Stimulated activated memory B cell treated with anti-CD40 and anti-IgM and Interleukin-4, amounts not matched to agents 10 μg/mL and 1 μg/mL and 100 μg/mL, for 72 hours (primary cell): ENCODE results near the gene OASL.
A peak's percentile ranks its signal among the peaks of the same experiment; 100 is the strongest.
"Not testable (repeated sequence)": the region's sequence is repeated elsewhere in the genome, so short reads cannot be mapped to it uniquely, and the experiment has no call there.

Experiments used
- ATAC-seq: fragments of 150-1000 bp; cut with Tn5 transposase; 2 replicates; pipeline ENCODE4 v1.10.0; 2021
- H3K27ac Mint-ChIP-seq: one replicate; pipeline ENCODE4 v1.8.0; 2022; ENCODE audit warnings: mild to moderate bottlenecking, mixed read lengths
- H3K27me3 Mint-ChIP-seq: one replicate; pipeline ENCODE4 v1.8.0; 2022; ENCODE audit warnings: mixed read lengths
- H3K36me3 Mint-ChIP-seq: one replicate; pipeline ENCODE4 v1.8.0; 2022; ENCODE audit warnings: mixed read lengths
- H3K4me1 Mint-ChIP-seq: one replicate; pipeline ENCODE4 v1.8.0; 2022; ENCODE audit warnings: mixed read lengths
- H3K4me3 Mint-ChIP-seq: one replicate; pipeline ENCODE4 v1.8.0; 2022; ENCODE audit warnings: mild to moderate bottlenecking, moderate library complexity, mixed read lengths
- H3K9me3 Mint-ChIP-seq: one replicate; pipeline ENCODE4 v1.8.0; 2022; ENCODE audit warnings: mixed read lengths

Gene OASL, protein sequence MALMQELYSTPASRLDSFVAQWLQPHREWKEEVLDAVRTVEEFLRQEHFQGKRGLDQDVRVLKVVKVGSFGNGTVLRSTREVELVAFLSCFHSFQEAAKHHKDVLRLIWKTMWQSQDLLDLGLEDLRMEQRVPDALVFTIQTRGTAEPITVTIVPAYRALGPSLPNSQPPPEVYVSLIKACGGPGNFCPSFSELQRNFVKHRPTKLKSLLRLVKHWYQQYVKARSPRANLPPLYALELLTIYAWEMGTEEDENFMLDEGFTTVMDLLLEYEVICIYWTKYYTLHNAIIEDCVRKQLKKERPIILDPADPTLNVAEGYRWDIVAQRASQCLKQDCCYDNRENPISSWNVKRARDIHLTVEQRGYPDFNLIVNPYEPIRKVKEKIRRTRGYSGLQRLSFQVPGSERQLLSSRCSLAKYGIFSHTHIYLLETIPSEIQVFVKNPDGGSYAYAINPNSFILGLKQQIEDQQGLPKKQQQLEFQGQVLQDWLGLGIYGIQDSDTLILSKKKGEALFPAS

GRCh38 chr12:121038861-121039668 is at the start of gene OASL:
OASL (minus strand) TSS chr12:121039246; CDS start chr12:121038971, 275 bp downstream.
- peak within 1 kb of the TSS; percentile 87 for H3K4me3 Mint-ChIP-seq
- no peaks in the 10 kb centered on the region for H3K9me3 Mint-ChIP-seq
- peak; percentile 94 for ATAC-seq
- no peaks in the 10 kb centered on the region for H3K36me3 Mint-ChIP-seq
- peaks cover 64% of the 10 kb centered on the region for H3K27me3 Mint-ChIP-seq
- H3K4me1 Mint-ChIP-seq: peaks cover 21% of the 10 kb centered on the region
- peak within 1 kb of the TSS; percentile 80 for H3K27ac Mint-ChIP-seq

DNA sequence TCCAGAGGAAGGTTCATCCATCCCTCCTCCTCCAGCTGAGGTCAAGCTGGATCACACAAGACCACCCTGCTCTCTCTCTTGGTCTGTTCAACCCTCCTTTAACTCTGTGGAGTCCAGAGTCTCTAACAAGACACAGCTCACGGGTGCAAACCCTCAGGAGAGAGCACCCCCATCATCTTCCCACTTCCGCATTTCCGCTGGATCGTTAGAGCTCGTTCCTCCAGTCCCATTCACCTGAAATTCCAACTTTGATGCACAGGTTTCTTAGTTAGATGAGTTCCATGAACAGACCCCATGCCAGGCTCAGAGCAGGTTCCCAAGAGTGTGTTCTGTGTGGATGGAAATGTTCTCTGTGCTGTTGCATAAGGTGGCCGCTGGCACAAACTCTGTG is 49.1 kb upstream of the OASL start:
- Mint-ChIP-seq H3K36me3 (no peaks in the 10 kb centered on the region), H3K27me3 (no peaks in the 10 kb centered on the region), H3K4me1 (peaks cover 10% of the 10 kb centered on the region), H3K4me3 (no peak overlapping the region), H3K9me3 (no peaks in the 10 kb centered on the region), H3K27ac (no peak overlapping the region)
- no peak for ATAC-seq

GRCh38 chr12:121087467-121088194 is 48.6 kb upstream of the OASL start:
- Mint-ChIP-seq H3K4me1 (peaks cover 10% of the 10 kb centered on the region), H3K36me3 (no peaks in the 10 kb centered on the region), H3K27ac (no peak overlapping the region), H3K27me3 (no peaks in the 10 kb centered on the region), H3K9me3 (no peaks in the 10 kb centered on the region), H3K4me3 (no peak overlapping the region)
- no peak for ATAC-seq

- H3K36me3 Mint-ChIP-seq: no peaks in the 10 kb centered on the region
- H3K4me3 Mint-ChIP-seq: no peak overlapping the region
- ATAC-seq: no peak
- peaks cover 10% of the 10 kb centered on the region for H3K4me1 Mint-ChIP-seq
- H3K9me3 Mint-ChIP-seq: no peaks in the 10 kb centered on the region
- H3K27me3 Mint-ChIP-seq: no peaks in the 10 kb centered on the region
- H3K27ac Mint-ChIP-seq: no peak overlapping the region
Observed at GRCh38 chr12:121086781-121087295, 47.8 kb upstream of the OASL start.

GRCh38 chr12:121085506-121086353 is 46.7 kb upstream of the OASL start:
- Mint-ChIP-seq H3K36me3 (no peaks in the 10 kb centered on the region), H3K4me1 (peaks cover 10% of the 10 kb centered on the region), H3K4me3 (no peak overlapping the region), H3K9me3 (no peaks in the 10 kb centered on the region), H3K27me3 (no peaks in the 10 kb centered on the region), H3K27ac (no peak overlapping the region)
- no peak for ATAC-seq

DNA sequence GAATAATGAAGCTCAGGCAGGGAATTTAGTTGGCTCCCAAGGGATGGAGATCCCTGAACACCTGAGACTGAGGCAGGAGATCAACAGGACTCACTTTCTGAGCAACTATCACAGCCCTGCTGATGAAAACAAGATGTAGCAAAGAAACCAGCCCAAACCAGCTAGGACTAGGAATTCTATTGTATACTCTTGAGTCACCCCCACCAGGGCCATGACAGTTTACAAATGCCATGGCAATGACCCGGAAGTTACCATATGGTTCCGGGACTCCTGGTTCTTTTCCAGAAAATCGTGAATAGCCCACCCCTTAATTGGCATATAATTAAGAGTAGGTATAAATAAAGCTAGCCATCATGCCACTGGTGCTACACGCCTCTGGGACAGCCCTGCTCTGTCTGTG is 46.0 kb upstream of the OASL start:
- Mint-ChIP-seq H3K27me3 (no peaks in the 10 kb centered on the region), H3K4me1 (peaks cover 10% of the 10 kb centered on the region), H3K27ac (no peak overlapping the region), H3K36me3 (no peaks in the 10 kb centered on the region), H3K4me3 (no peak overlapping the region), H3K9me3 (no peaks in the 10 kb centered on the region)
- no peak for ATAC-seq

GRCh38 chr12:121084229-121084628 is 45.2 kb upstream of the OASL start:
- Mint-ChIP-seq H3K27ac (no peak overlapping the region), H3K4me3 (no peak overlapping the region), H3K9me3 (no peaks in the 10 kb centered on the region), H3K36me3 (no peaks in the 10 kb centered on the region), H3K4me1 (peaks cover 10% of the 10 kb centered on the region), H3K27me3 (no peaks in the 10 kb centered on the region)
- no peak for ATAC-seq

DNA sequence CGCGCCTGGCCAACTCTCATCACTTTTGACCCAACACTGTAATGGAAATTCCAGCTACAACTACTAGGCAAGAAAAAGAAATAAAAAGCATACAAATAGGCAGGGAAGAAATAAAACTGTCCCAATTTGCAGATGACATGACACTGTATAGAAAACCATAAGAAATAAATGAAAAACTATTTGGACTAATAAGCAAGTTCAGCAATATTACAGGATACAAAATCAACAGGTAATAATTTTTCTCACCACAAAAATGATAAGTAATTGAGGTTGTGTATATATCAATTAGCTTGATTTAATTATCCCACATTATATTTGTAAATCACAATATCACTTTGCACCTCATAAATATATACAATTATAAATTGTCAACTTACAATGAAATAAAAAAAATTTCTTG is 41.9 kb upstream of the OASL start:
- Mint-ChIP-seq H3K9me3 (no peaks in the 10 kb centered on the region), H3K27ac (no peak overlapping the region)

GRCh38 chr12:121079736-121080272 is 40.8 kb upstream of the OASL start:
- H3K9me3 Mint-ChIP-seq: peaks cover 1% of the 10 kb centered on the region
- H3K27me3 Mint-ChIP-seq: no peaks in the 10 kb centered on the region
- no peaks in the 10 kb centered on the region for H3K36me3 Mint-ChIP-seq
- no peak overlapping the region for H3K27ac Mint-ChIP-seq
- H3K4me3 Mint-ChIP-seq: no peak overlapping the region
- H3K4me1 Mint-ChIP-seq: no peaks in the 10 kb centered on the region
- no peak for ATAC-seq

More for the DNA sequence above, 41.9 kb upstream of the OASL start:
- H3K36me3 Mint-ChIP-seq: no peaks in the 10 kb centered on the region
- H3K27me3 Mint-ChIP-seq: no peaks in the 10 kb centered on the region
- H3K4me3 Mint-ChIP-seq: no peak overlapping the region
- no peak for ATAC-seq
- H3K4me1 Mint-ChIP-seq: no peaks in the 10 kb centered on the region

- not testable (repeated sequence) for H3K27ac Mint-ChIP-seq, H3K4me1 Mint-ChIP-seq, ATAC-seq, H3K27me3 Mint-ChIP-seq, H3K4me3 Mint-ChIP-seq, H3K36me3 Mint-ChIP-seq
- H3K9me3 Mint-ChIP-seq: peaks cover 16% of the 10 kb centered on the region
Observed at GRCh38 chr12:121077440-121077839, 38.4 kb upstream of the OASL start.

- H3K27me3 Mint-ChIP-seq, H3K4me3 Mint-ChIP-seq: not testable (repeated sequence)
Observed at GRCh38 chr12:121075911-121076310, 36.9 kb upstream of the OASL start.

GRCh38 chr12:121072147-121072546 is 33.1 kb upstream of the OASL start:
- Mint-ChIP-seq H3K36me3 (peaks cover 7% of the 10 kb centered on the region), H3K27me3 (peaks cover 9% of the 10 kb centered on the region), H3K9me3 (peaks cover 16% of the 10 kb centered on the region), H3K4me3 (no peak overlapping the region), H3K27ac (no peak overlapping the region), H3K4me1 (no peaks in the 10 kb centered on the region)
- no peak for ATAC-seq

More at GRCh38 chr12:121075911-121076310, 36.9 kb upstream of the OASL start:
- H3K36me3 Mint-ChIP-seq, ATAC-seq, H3K4me1 Mint-ChIP-seq, H3K27ac Mint-ChIP-seq: not testable (repeated sequence)
- peaks cover 16% of the 10 kb centered on the region for H3K9me3 Mint-ChIP-seq

GRCh38 chr12:121069206-121069605 is 30.2 kb upstream of the OASL start:
- no peak overlapping the region for H3K4me3 Mint-ChIP-seq
- no peaks in the 10 kb centered on the region for H3K4me1 Mint-ChIP-seq
- peaks cover 9% of the 10 kb centered on the region for H3K27me3 Mint-ChIP-seq
- no peak overlapping the region for H3K27ac Mint-ChIP-seq
- peaks cover 11% of the 10 kb centered on the region for H3K9me3 Mint-ChIP-seq
- H3K36me3 Mint-ChIP-seq: peaks cover 7% of the 10 kb centered on the region
- no peak for ATAC-seq

GRCh38 chr12:121065345-121065744 is 26.3 kb upstream of the OASL start:
- no peaks in the 10 kb centered on the region for H3K36me3 Mint-ChIP-seq
- H3K27ac Mint-ChIP-seq: no peak overlapping the region
- no peaks in the 10 kb centered on the region for H3K27me3 Mint-ChIP-seq
- H3K4me1 Mint-ChIP-seq: peaks cover 4% of the 10 kb centered on the region
- H3K4me3 Mint-ChIP-seq: no peak overlapping the region
- ATAC-seq: no peak
- no peaks in the 10 kb centered on the region for H3K9me3 Mint-ChIP-seq
